Kidney epithelial cell (primary cell): Measurements from ENCODE around the gene GP1BB. TPM values are rescaled to one million over a fixed set of nuclear protein-coding genes. Genes with fewer than 3 reads are reported as not detected.
"Not testable (repeated sequence)": the region's sequence is repeated elsewhere in the genome, so short reads cannot be mapped to it uniquely, and the experiment has no call there.

Experiments
- DNase-seq: peaks from one replicate; pipeline ENCODE4 v3.0.0-alpha.2; 2010; ENCODE audit warnings: low read depth
- H3K27me3 ChIP-seq: 2 replicates; pipeline ENCODE4 v1.6.0; 2011; ENCODE audit warnings: low read length; ENCODE audit not compliant: control insufficient read depth, insufficient read depth
- H3K36me3 ChIP-seq: 2 replicates; pipeline ENCODE4 v1.5.1; 2011; ENCODE audit warnings: low read length; ENCODE audit not compliant: control insufficient read depth, insufficient read depth
- H3K4me3 ChIP-seq: 2 replicates; pipeline ENCODE4 v1.5.1; 2011; ENCODE audit warnings: low read depth, mild to moderate bottlenecking, control low read depth, low read length
- CTCF ChIP-seq: IDR thresholded peaks from 2 replicates; pipeline ENCODE4 v1.5.1; 2011; ENCODE audit warnings: mild to moderate bottlenecking, moderate library complexity, low read length, control low read depth, inconsistent platforms; ENCODE audit not compliant: insufficient read depth, poor library complexity, severe bottlenecking
- total RNA-seq: library from RNA; depleted of rRNA; stranded (reverse); fragments of >200 nt; gene quantifications from 2 replicates; pipeline ENCODE4 v1.2.3, GENCODE V29; 2015

GP1BB gene
- total RNA-seq, result 0.50 and 1.8 TPM in 2 replicates

- H3K4me3 ChIP-seq, result no peak within 1 kb of the TSS
- no peaks in the 10 kb centered on the region for H3K36me3 ChIP-seq
- TF ChIP-seq CTCF, result no peak
- H3K27me3 ChIP-seq, result peaks cover 87% of the 10 kb centered on the region
- no peak for DNase-seq
These were observed at the start of gene GP1BB for GRCh38 chr22:19723232-19723982. GP1BB (plus strand) TSS chr22:19723539; CDS start chr22:19723570, 31 bp downstream.

- no peak for DNase-seq
- Histone ChIP-seq H3K36me3 (no peaks in the 10 kb centered on the region), H3K4me3 (no peak overlapping the region), H3K27me3 (no peaks in the 10 kb centered on the region)
- TF ChIP-seq CTCF, result no peak
These were observed 49.7 kb upstream of the GP1BB start for GRCh38 chr22:19673660-19674059.

- TF ChIP-seq CTCF, result no peak
- Histone ChIP-seq H3K4me3 (no peak overlapping the region), H3K27me3 (no peaks in the 10 kb centered on the region), H3K36me3 (no peaks in the 10 kb centered on the region)
- no peak for DNase-seq
These were observed 49.0 kb upstream of the GP1BB start for GRCh38 chr22:19674129-19674928.

GRCh38 chr22:19674929-19675253 is 48.4 kb upstream of the GP1BB start:
- H3K4me3 ChIP-seq, result no peak overlapping the region
- no peak for DNase-seq
- peaks cover 4% of the 10 kb centered on the region for H3K27me3 ChIP-seq
- no peak for TF ChIP-seq CTCF
- H3K36me3 ChIP-seq, result no peaks in the 10 kb centered on the region

GRCh38 chr22:19675428-19675827 is 47.9 kb upstream of the GP1BB start:
- Histone ChIP-seq H3K27me3 (peaks cover 6% of the 10 kb centered on the region), H3K36me3 (no peaks in the 10 kb centered on the region), H3K4me3 (no peak overlapping the region)
- no peak for DNase-seq
- TF ChIP-seq CTCF, result no peak

- H3K4me3 ChIP-seq, DNase-seq, H3K27me3 ChIP-seq, H3K36me3 ChIP-seq: not testable (repeated sequence)
These were observed 46.9 kb upstream of the GP1BB start for GRCh38 chr22:19676437-19676836.
